ENCODE data around the gene FGGY.

Gene FGGY

DNA sequence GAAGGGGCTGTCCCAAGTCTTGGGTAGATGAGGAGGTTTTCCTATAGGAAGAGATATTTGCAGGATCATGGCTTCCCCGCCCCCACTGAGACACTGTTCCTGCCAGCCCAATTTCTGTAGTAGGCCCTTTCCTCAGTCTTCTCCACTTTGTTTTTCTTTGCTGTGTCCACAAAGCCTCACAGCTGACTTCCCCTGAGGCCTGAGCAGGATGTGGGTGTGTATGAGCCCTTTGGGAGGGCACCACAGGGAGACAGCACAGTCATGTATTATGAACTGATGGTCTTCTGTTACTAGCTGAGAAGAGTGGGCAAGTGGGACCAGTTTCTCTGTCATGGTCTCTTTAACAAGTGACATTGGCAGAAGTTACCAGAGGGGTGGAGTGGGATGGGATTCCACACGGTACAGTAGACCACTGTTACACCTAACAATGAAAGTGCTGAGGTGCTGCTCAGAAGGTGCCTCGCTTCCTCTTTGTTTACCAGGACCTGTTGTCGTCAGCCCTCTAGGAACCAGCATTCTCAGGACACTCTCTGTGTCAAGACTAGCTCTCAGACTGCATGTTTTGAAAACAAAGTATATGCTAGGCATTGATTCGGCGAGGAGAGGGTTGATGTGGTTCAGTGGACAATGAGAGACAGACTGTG is 264.0 kb downstream of the FGGY start:
- DNase-seq (peak; percentile 61), ATAC-seq (ENCODE audit: insufficient read depth, low read depth) (peak; percentile 88)
- peaks cover 11% of the 10 kb centered on the region for H3K9me3 ChIP-seq (ENCODE audit: insufficient read depth, low read length, severe bottlenecking)
- H3K27me3 ChIP-seq (ENCODE audit: insufficient read depth, low read length, poor library complexity): no peaks in the 10 kb centered on the region
- H3K36me3 ChIP-seq (ENCODE audit: insufficient read depth, low read length): peaks cover 20% of the 10 kb centered on the region
- no peak overlapping the region for H3K9ac ChIP-seq (ENCODE audit: low read depth, low read length)
- H4K20me1 ChIP-seq (ENCODE audit: insufficient read depth, low read length): no peaks in the 10 kb centered on the region
- no peak overlapping the region for H3K4me3 ChIP-seq (ENCODE audit: low read depth in 1 of 2, low read length in 2 of 2)
- H2AFZ ChIP-seq (ENCODE audit: low read depth, low read length): no peak overlapping the region
- no peak overlapping the region for H3K4me2 ChIP-seq (ENCODE audit: insufficient read depth, low read length)
- H3K79me2 ChIP-seq (ENCODE audit: insufficient read depth, low read length): no peaks in the 10 kb centered on the region
- TF ChIP-seq, protein P1, sequence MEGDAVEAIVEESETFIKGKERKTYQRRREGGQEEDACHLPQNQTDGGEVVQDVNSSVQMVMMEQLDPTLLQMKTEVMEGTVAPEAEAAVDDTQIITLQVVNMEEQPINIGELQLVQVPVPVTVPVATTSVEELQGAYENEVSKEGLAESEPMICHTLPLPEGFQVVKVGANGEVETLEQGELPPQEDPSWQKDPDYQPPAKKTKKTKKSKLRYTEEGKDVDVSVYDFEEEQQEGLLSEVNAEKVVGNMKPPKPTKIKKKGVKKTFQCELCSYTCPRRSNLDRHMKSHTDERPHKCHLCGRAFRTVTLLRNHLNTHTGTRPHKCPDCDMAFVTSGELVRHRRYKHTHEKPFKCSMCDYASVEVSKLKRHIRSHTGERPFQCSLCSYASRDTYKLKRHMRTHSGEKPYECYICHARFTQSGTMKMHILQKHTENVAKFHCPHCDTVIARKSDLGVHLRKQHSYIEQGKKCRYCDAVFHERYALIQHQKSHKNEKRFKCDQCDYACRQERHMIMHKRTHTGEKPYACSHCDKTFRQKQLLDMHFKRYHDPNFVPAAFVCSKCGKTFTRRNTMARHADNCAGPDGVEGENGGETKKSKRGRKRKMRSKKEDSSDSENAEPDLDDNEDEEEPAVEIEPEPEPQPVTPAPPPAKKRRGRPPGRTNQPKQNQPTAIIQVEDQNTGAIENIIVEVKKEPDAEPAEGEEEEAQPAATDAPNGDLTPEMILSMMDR (IDR thresholded peaks at IDR 0.05; ENCODE audit: borderline replicate concordance, extremely low read depth, low read length, poor library complexity, severe bottlenecking): peak; percentile 28
- no peak for TF ChIP-seq EZH2 (IDR thresholded peaks at IDR 0.05; ENCODE audit: borderline replicate concordance, low read depth, low read length, severe bottlenecking)
- H3K27ac ChIP-seq (ENCODE audit: low read length): peak overlapping the region; percentile 2; the same call in 1 of the 2 replicates
- peaks cover 20% of the 10 kb centered on the region for H3K4me1 ChIP-seq (ENCODE audit: insufficient read depth, low read length)

DNA sequence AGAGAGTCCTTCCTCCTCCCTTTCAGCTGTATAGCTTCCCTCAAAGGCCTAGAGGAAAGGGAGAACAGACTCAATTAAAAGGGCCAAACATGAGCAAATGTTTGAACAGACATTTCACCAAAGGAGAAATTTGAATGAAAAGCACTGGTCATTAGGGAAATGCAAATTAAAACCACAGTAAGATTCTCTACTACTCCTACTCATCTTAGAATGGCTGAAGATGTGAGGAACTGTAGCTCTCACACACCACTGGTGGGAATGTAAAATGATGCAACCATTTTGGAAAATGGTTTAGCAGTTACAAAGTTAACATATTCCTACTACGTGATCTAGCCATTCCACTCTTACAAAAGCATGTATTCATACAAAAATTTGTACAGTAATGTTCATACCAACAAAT is 264.9 kb downstream of the FGGY start:
- H2AFZ ChIP-seq (ENCODE audit: low read depth, low read length): no peak overlapping the region
- DNase-seq: no peak
- TF ChIP-seq, protein P1 (IDR thresholded peaks at IDR 0.05; ENCODE audit: borderline replicate concordance, extremely low read depth, low read length, poor library complexity, severe bottlenecking): no peak
- no peak for TF ChIP-seq EZH2 (IDR thresholded peaks at IDR 0.05; ENCODE audit: borderline replicate concordance, low read depth, low read length, severe bottlenecking)
- no peaks in the 10 kb centered on the region for H3K79me2 ChIP-seq (ENCODE audit: insufficient read depth, low read length)
- H3K27me3 ChIP-seq (ENCODE audit: insufficient read depth, low read length, poor library complexity): no peaks in the 10 kb centered on the region
- peaks cover 26% of the 10 kb centered on the region for H3K4me1 ChIP-seq (ENCODE audit: insufficient read depth, low read length)
- ATAC-seq (ENCODE audit: insufficient read depth, low read depth): no peak
- H3K9me3 ChIP-seq (ENCODE audit: insufficient read depth, low read length, severe bottlenecking): peaks cover 11% of the 10 kb centered on the region
- H4K20me1 ChIP-seq (ENCODE audit: insufficient read depth, low read length): no peaks in the 10 kb centered on the region
- peak overlapping the region; percentile 5; the same call in 1 of the 2 replicates for H3K27ac ChIP-seq (ENCODE audit: low read length)
- peaks cover 14% of the 10 kb centered on the region for H3K36me3 ChIP-seq (ENCODE audit: insufficient read depth, low read length)
- H3K9ac ChIP-seq (ENCODE audit: low read depth, low read length): no peak overlapping the region
- H3K4me3 ChIP-seq (ENCODE audit: low read depth in 1 of 2, low read length in 2 of 2): no peak overlapping the region
- H3K4me2 ChIP-seq (ENCODE audit: insufficient read depth, low read length): no peak overlapping the region

DNA sequence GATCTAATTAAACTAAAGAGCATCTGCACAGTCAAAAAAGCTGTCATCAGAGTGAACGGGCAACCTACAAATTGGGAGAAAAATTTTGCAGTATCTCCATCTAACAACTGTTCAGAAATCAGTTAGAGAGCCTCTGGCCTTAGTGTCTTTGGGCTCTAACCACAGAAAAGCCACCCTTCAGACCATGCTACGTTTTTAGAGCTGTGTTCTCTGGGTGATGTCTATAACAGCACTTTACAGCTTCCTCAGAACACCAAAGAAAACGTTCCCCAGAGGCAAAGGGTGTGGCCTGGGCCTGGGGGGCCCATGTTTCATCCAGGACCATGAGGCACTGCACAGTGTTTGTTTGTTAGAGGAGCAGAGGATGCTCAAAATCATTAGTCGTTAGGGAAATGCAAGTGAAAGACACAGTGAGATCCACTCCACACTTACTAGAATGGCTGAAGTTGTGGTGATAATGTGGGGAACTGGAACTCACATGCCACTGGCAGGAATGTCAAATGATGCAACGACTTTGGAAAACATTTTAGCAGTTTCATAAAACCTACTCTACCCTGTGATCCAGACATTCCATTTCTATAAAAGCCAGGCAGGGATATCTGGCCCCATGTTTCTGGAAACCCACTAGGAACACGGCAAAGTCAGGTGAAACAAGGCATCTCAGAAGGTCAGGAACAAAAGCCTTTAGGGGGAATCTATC is 267.4 kb downstream of the FGGY start:
- no peak overlapping the region for H3K4me3 ChIP-seq (ENCODE audit: low read depth in 1 of 2, low read length in 2 of 2)
- DNase-seq: no peak
- H4K20me1 ChIP-seq (ENCODE audit: insufficient read depth, low read length): no peaks in the 10 kb centered on the region
- no peak overlapping the region for H3K9ac ChIP-seq (ENCODE audit: low read depth, low read length)
- H3K36me3 ChIP-seq (ENCODE audit: insufficient read depth, low read length): no peaks in the 10 kb centered on the region
- peaks cover 2% of the 10 kb centered on the region for H3K9me3 ChIP-seq (ENCODE audit: insufficient read depth, low read length, severe bottlenecking)
- peaks cover 36% of the 10 kb centered on the region for H3K4me1 ChIP-seq (ENCODE audit: insufficient read depth, low read length)
- H3K27ac ChIP-seq (ENCODE audit: low read length): no peak overlapping the region
- no peak overlapping the region for H3K4me2 ChIP-seq (ENCODE audit: insufficient read depth, low read length)
- H3K27me3 ChIP-seq (ENCODE audit: insufficient read depth, low read length, poor library complexity): no peaks in the 10 kb centered on the region
- no peak overlapping the region for H2AFZ ChIP-seq (ENCODE audit: low read depth, low read length)
- no peaks in the 10 kb centered on the region for H3K79me2 ChIP-seq (ENCODE audit: insufficient read depth, low read length)
- no peak for TF ChIP-seq EZH2 (IDR thresholded peaks at IDR 0.05; ENCODE audit: borderline replicate concordance, low read depth, low read length, severe bottlenecking)
- peak; percentile 25; the same call in 1 of the 3 replicates for ATAC-seq (ENCODE audit: insufficient read depth, low read depth)

Data from DND-41 (cell line).